Measurements from ENCODE around the gene MACROD2. TPM values are rescaled to one million over a fixed set of nuclear protein-coding genes. Genes with fewer than 3 reads are reported as not detected.

The MACROD2 gene
- total RNA-seq, 1 donor from 2014 or later, result 2.4 TPM

GRCh38 chr20:15863735-15864134 lies 1868.4 kb downstream of the MACROD2 start:
- Histone ChIP-seq H3K79me2 (ENCODE audit: insufficient read depth, low read length) (no peaks in the 10 kb centered on the region), H3K27ac (ENCODE audit: low read depth, low read length) (no peak overlapping the region), H2AFZ (ENCODE audit: low read depth, low read length) (no peak overlapping the region), H4K20me1 (ENCODE audit: insufficient read depth, low read length) (no peaks in the 10 kb centered on the region), H3K4me3 (ENCODE audit: insufficient read depth, low read depth, low read length) (no peak overlapping the region), H3K9ac (ENCODE audit: low read length) (no peak overlapping the region), H3K4me1 (ENCODE audit: insufficient read depth, low read length) (no peaks in the 10 kb centered on the region), H3K27me3 (ENCODE audit: insufficient read depth, low read length) (no peaks in the 10 kb centered on the region), H3K4me2 (ENCODE audit: low read length) (no peak overlapping the region), H3K9me3 (ENCODE audit: insufficient read depth, low read depth, low read length) (no peaks in the 10 kb centered on the region), H3K36me3 (ENCODE audit: insufficient read depth, low read length) (no peaks in the 10 kb centered on the region)
- no peaks in the 10 kb centered on the region for H3K36me3 Mint-ChIP-seq (ENCODE audit: low read depth, unreplicated experiment)
- no peak for DNase-seq (ENCODE audit: low read depth)
- no peak for TF ChIP-seq EZH2 (IDR thresholded peaks at IDR 0.05; ENCODE audit: insufficient read depth, low read length)
- TF ChIP-seq CTCF (IDR thresholded peaks at IDR 0.05; ENCODE audit: insufficient read depth, low read depth, low read length), result no peak
- no peak overlapping the region for H3K4me3 Mint-ChIP-seq (ENCODE audit: unreplicated experiment)
- FAIRE-seq, result no peak
- no peaks in the 10 kb centered on the region for H3K27me3 Mint-ChIP-seq (ENCODE audit: low read depth, unreplicated experiment)
- peaks cover 3% of the 10 kb centered on the region for H3K9me3 Mint-ChIP-seq (ENCODE audit: unreplicated experiment)
- no peak overlapping the region for H3K27ac Mint-ChIP-seq (ENCODE audit: unreplicated experiment)
- H3K4me1 Mint-ChIP-seq (ENCODE audit: low read depth, unreplicated experiment), result no peaks in the 10 kb centered on the region

GRCh38 chr20:15865553-15865952 lies 1870.2 kb downstream of the MACROD2 start:
- H3K4me2 ChIP-seq (ENCODE audit: low read length), result no peak overlapping the region
- H3K27me3 ChIP-seq (ENCODE audit: insufficient read depth, low read length), result no peaks in the 10 kb centered on the region
- H3K4me3 Mint-ChIP-seq (ENCODE audit: unreplicated experiment), result no peak overlapping the region
- no peaks in the 10 kb centered on the region for H3K36me3 ChIP-seq (ENCODE audit: insufficient read depth, low read length)
- no peak overlapping the region for H3K9ac ChIP-seq (ENCODE audit: low read length)
- H3K27me3 Mint-ChIP-seq (ENCODE audit: low read depth, unreplicated experiment), result no peaks in the 10 kb centered on the region
- no peaks in the 10 kb centered on the region for H4K20me1 ChIP-seq (ENCODE audit: insufficient read depth, low read length)
- peaks cover 3% of the 10 kb centered on the region for H3K9me3 Mint-ChIP-seq (ENCODE audit: unreplicated experiment)
- no peaks in the 10 kb centered on the region for H3K4me1 Mint-ChIP-seq (ENCODE audit: low read depth, unreplicated experiment)
- DNase-seq (ENCODE audit: low read depth), result no peak
- H3K36me3 Mint-ChIP-seq (ENCODE audit: low read depth, unreplicated experiment), result no peaks in the 10 kb centered on the region
- H3K79me2 ChIP-seq (ENCODE audit: insufficient read depth, low read length), result no peaks in the 10 kb centered on the region
- no peaks in the 10 kb centered on the region for H3K4me1 ChIP-seq (ENCODE audit: insufficient read depth, low read length)
- no peak overlapping the region for H3K4me3 ChIP-seq (ENCODE audit: insufficient read depth, low read depth, low read length)
- H3K9me3 ChIP-seq (ENCODE audit: insufficient read depth, low read depth, low read length), result no peaks in the 10 kb centered on the region
- TF ChIP-seq CTCF (IDR thresholded peaks at IDR 0.05; ENCODE audit: insufficient read depth, low read depth, low read length) (no peak), EZH2 (IDR thresholded peaks at IDR 0.05; ENCODE audit: insufficient read depth, low read length) (no peak)
- no peak for FAIRE-seq
- no peak overlapping the region for H3K27ac ChIP-seq (ENCODE audit: low read depth, low read length)
- no peak overlapping the region for H3K27ac Mint-ChIP-seq (ENCODE audit: unreplicated experiment)
- no peak overlapping the region for H2AFZ ChIP-seq (ENCODE audit: low read depth, low read length)

- Mint-ChIP-seq H3K27me3 (ENCODE audit: low read depth, unreplicated experiment) (no peaks in the 10 kb centered on the region), H3K27ac (ENCODE audit: unreplicated experiment) (no peak overlapping the region), H3K4me1 (ENCODE audit: low read depth, unreplicated experiment) (no peaks in the 10 kb centered on the region), H3K4me3 (ENCODE audit: unreplicated experiment) (no peak overlapping the region), H3K9me3 (ENCODE audit: unreplicated experiment) (peaks cover 3% of the 10 kb centered on the region), H3K36me3 (ENCODE audit: low read depth, unreplicated experiment) (no peaks in the 10 kb centered on the region)
- TF ChIP-seq CTCF (IDR thresholded peaks at IDR 0.05; ENCODE audit: insufficient read depth, low read depth, low read length) (no peak), EZH2 (IDR thresholded peaks at IDR 0.05; ENCODE audit: insufficient read depth, low read length) (no peak)
- no peaks in the 10 kb centered on the region for H3K9me3 ChIP-seq (ENCODE audit: insufficient read depth, low read depth, low read length)
- DNase-seq (ENCODE audit: low read depth) (no peak), FAIRE-seq (no peak)
- no peak overlapping the region for H3K9ac ChIP-seq (ENCODE audit: low read length)
- H3K27me3 ChIP-seq (ENCODE audit: insufficient read depth, low read length), result no peaks in the 10 kb centered on the region
- H3K36me3 ChIP-seq (ENCODE audit: insufficient read depth, low read length), result no peaks in the 10 kb centered on the region
- no peak overlapping the region for H3K4me2 ChIP-seq (ENCODE audit: low read length)
- H2AFZ ChIP-seq (ENCODE audit: low read depth, low read length), result no peak overlapping the region
- no peaks in the 10 kb centered on the region for H3K79me2 ChIP-seq (ENCODE audit: insufficient read depth, low read length)
- H4K20me1 ChIP-seq (ENCODE audit: insufficient read depth, low read length), result no peaks in the 10 kb centered on the region
- no peaks in the 10 kb centered on the region for H3K4me1 ChIP-seq (ENCODE audit: insufficient read depth, low read length)
- no peak overlapping the region for H3K27ac ChIP-seq (ENCODE audit: low read depth, low read length)
- no peak overlapping the region for H3K4me3 ChIP-seq (ENCODE audit: insufficient read depth, low read depth, low read length)
Observed at GRCh38 chr20:15866916-15867730, 1871.8 kb downstream of the MACROD2 start.
